Measurements from ENCODE around the gene MTMR10. TPM values are rescaled to one million over a fixed set of nuclear protein-coding genes. Genes with fewer than 3 reads are reported as not detected.

Gene MTMR10
- total RNA-seq, 2 donors from 2014 or later = 12.4 to 16.2 TPM

DNA sequence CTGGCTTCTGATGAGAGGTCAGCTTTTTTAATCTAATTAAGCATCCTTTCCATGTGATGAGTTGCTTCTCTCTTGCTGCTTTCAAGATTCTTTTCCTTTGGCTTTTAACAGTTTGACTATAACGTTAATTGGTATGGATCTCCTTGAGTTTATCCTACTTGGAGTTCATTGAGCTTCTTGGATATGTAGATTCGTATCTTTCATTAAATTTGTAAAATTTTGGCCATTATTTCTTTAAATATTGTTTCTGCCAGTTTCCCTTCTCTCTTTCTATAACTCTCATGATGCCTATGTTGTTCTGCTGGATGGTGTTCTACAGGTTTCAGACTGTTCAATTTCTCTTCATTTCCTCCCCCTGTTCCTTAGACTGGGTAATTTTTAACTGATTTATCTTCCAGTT, 21.0 kb upstream of the MTMR10 start:
- peaks cover 12% of the 10 kb centered on the region for H3K9me3 Mint-ChIP-seq
- no peak overlapping the region for H3K27ac ChIP-seq (ENCODE audit: low read depth, low read length)
- peaks cover 12% of the 10 kb centered on the region for H3K4me1 Mint-ChIP-seq
- no peaks in the 10 kb centered on the region for H3K27me3 Mint-ChIP-seq (ENCODE audit: insufficient read depth)
- no peaks in the 10 kb centered on the region for H3K27me3 ChIP-seq (ENCODE audit: control insufficient read depth, insufficient read depth, low read length, poor library complexity, severe bottlenecking)
- no peak overlapping the region for H3K4me3 Mint-ChIP-seq
- H3K4me3 ChIP-seq (ENCODE audit: low read length) = no peak overlapping the region
- H3K27ac Mint-ChIP-seq = no peak overlapping the region
- no peaks in the 10 kb centered on the region for H3K4me1 ChIP-seq (ENCODE audit: control insufficient read depth, insufficient read depth, low read length)
- no peak for DNase-seq
- no peaks in the 10 kb centered on the region for H3K36me3 Mint-ChIP-seq (ENCODE audit: low read depth)
- no peaks in the 10 kb centered on the region for H3K36me3 ChIP-seq (ENCODE audit: control insufficient read depth, insufficient read depth, low read length)
- no peak for TF ChIP-seq CTCF (conservative IDR thresholded peaks at IDR 0.05)
- 100% methylated on average over 1 of the region's 2 CpGs for WGBS, 2 experiments (ENCODE audit: insufficient coverage in 1 of 2, insufficient read length in 1 of 2)
- no peak overlapping the region for H3K9ac ChIP-seq (ENCODE audit: extremely low read depth, low read length, poor library complexity, severe bottlenecking)
- peaks cover 23% of the 10 kb centered on the region for H3K9me3 ChIP-seq (ENCODE audit: control insufficient read depth, low read length)

DNA sequence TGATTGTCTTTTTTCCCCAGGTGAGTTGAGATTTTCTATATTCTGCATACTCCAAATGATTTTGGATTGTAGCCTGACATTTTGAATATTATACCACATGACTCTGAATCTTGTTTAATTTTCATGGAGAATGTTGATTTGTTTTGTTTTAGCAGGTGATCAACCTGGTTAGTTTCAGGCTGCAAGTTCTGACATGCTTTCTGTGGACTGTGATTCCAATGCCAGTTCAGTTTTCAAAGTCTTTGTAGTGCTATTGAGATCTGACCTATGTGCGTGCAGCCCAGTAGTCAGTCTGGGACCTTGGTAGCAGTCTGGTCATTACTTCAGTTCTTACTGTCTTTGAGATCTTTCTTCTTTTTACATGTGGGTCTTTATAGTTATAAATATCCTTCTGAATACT, 18.6 kb upstream of the MTMR10 start:
- Mint-ChIP-seq H3K36me3 (ENCODE audit: low read depth) (no peaks in the 10 kb centered on the region), H3K27ac (no peak overlapping the region), H3K27me3 (ENCODE audit: insufficient read depth) (no peaks in the 10 kb centered on the region), H3K4me3 (no peak overlapping the region), H3K4me1 (peaks cover 12% of the 10 kb centered on the region), H3K9me3 (peaks cover 12% of the 10 kb centered on the region)
- DNase-seq = no peak
- WGBS, 2 experiments (ENCODE audit: insufficient coverage in 1 of 2, insufficient read length in 1 of 2) = 100% methylated on average over 1 of the region's 1 CpG; no CpG with 5 or more reads in 1 of the 2 experiments
- no peak for TF ChIP-seq CTCF (conservative IDR thresholded peaks at IDR 0.05)
- Histone ChIP-seq H3K27ac (ENCODE audit: low read depth, low read length) (no peak overlapping the region), H3K9me3 (ENCODE audit: control insufficient read depth, low read length) (peaks cover 23% of the 10 kb centered on the region), H3K4me3 (ENCODE audit: low read length) (no peak overlapping the region), H3K27me3 (ENCODE audit: control insufficient read depth, insufficient read depth, low read length, poor library complexity, severe bottlenecking) (no peaks in the 10 kb centered on the region), H3K4me1 (ENCODE audit: control insufficient read depth, insufficient read depth, low read length) (no peaks in the 10 kb centered on the region), H3K9ac (ENCODE audit: extremely low read depth, low read length, poor library complexity, severe bottlenecking) (no peak overlapping the region), H3K36me3 (ENCODE audit: control insufficient read depth, insufficient read depth, low read length) (no peaks in the 10 kb centered on the region)

DNA sequence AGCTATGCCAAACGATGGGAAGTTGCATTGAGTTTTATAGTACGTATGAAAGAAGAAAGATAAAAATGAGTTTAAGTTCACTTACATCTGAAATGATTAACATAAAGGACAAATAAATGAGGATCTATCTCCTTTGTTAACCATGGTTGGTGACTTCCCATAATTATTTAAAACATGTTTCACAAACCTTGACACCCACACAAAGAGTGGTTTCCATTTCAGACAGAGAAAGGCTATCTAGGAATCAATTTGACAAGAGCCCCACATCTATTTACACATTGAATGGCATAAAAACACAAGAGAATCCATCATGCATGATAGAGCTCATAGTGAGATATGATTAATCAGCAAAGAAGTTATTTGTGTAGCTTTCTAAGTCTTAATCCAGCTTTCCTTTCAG, 14.2 kb upstream of the MTMR10 start:
- Mint-ChIP-seq H3K4me1 (peaks cover 6% of the 10 kb centered on the region), H3K36me3 (ENCODE audit: low read depth) (no peaks in the 10 kb centered on the region), H3K27ac (no peak overlapping the region), H3K9me3 (no peaks in the 10 kb centered on the region), H3K27me3 (ENCODE audit: insufficient read depth) (peaks cover 7% of the 10 kb centered on the region), H3K4me3 (no peak overlapping the region)
- Histone ChIP-seq H3K27me3 (ENCODE audit: control insufficient read depth, insufficient read depth, low read length, poor library complexity, severe bottlenecking) (no peaks in the 10 kb centered on the region), H3K27ac (ENCODE audit: low read depth, low read length) (no peak overlapping the region), H3K9ac (ENCODE audit: extremely low read depth, low read length, poor library complexity, severe bottlenecking) (no peak overlapping the region), H3K4me1 (ENCODE audit: control insufficient read depth, insufficient read depth, low read length) (no peaks in the 10 kb centered on the region), H3K9me3 (ENCODE audit: control insufficient read depth, low read length) (no peaks in the 10 kb centered on the region), H3K36me3 (ENCODE audit: control insufficient read depth, insufficient read depth, low read length) (no peaks in the 10 kb centered on the region), H3K4me3 (ENCODE audit: low read length) (no peak overlapping the region)
- 60 to 88% methylated on average over 1 to 2 of the region's 2 CpGs for WGBS, 2 experiments (ENCODE audit: insufficient coverage in 1 of 2, insufficient read length in 1 of 2)
- no peak for TF ChIP-seq CTCF (conservative IDR thresholded peaks at IDR 0.05)
- DNase-seq = no peak
